BE2C (cell line): Measurements from ENCODE around the gene ATXN7L1.
A peak's percentile ranks its signal among the peaks of the same experiment; 100 is the strongest.

Experiments
- DNase-seq: peaks from one replicate; pipeline ENCODE4 v3.0.0-alpha.2; 2020
- H3K27me3 ChIP-seq: fragments of 250-450 bp; sonication (Bioruptor Pico); 2 replicates; pipeline ENCODE4 v1.5.1; 2020; ENCODE audit warnings: mild to moderate bottlenecking
- H3K36me3 ChIP-seq: fragments of 250-450 bp; sonication (Bioruptor Pico); 2 replicates; pipeline ENCODE4 v1.5.1; 2020; ENCODE audit warnings: mild to moderate bottlenecking
- H3K4me1 ChIP-seq: fragments of 250-450 bp; sonication (Bioruptor Pico); 2 replicates; pipeline ENCODE4 v1.5.1; 2020
- H3K4me3 ChIP-seq: 2 replicates; pipeline ENCODE4 v1.5.1; 2011; ENCODE audit warnings: low read depth, low read length
- H3K9me3 ChIP-seq: fragments of 250-450 bp; sonication (Bioruptor Pico); 2 replicates; pipeline ENCODE4 v1.5.1; 2020
- CTCF ChIP-seq: IDR thresholded peaks from 2 replicates; pipeline ENCODE4 v1.5.1; 2012; ENCODE audit warnings: mild to moderate bottlenecking, low read depth, low read length

The ATXN7L1 gene

GRCh38 chr7:105672801-105673200 is 203.6 kb downstream of the ATXN7L1 start:
- Histone ChIP-seq H3K9me3 (no peaks in the 10 kb centered on the region), H3K4me3 (no peak overlapping the region), H3K36me3 (no peaks in the 10 kb centered on the region), H3K4me1 (peaks cover 25% of the 10 kb centered on the region), H3K27me3 (no peaks in the 10 kb centered on the region)
- no peak for DNase-seq
- TF ChIP-seq CTCF, result no peak

GRCh38 chr7:105666324-105666723 is 210.1 kb downstream of the ATXN7L1 start:
- no peaks in the 10 kb centered on the region for H3K36me3 ChIP-seq
- H3K9me3 ChIP-seq, result no peaks in the 10 kb centered on the region; the same call in 1 of the 2 replicates
- no peak for TF ChIP-seq CTCF
- H3K4me1 ChIP-seq, result peaks cover 12% of the 10 kb centered on the region
- no peaks in the 10 kb centered on the region for H3K27me3 ChIP-seq
- DNase-seq, result no peak
- no peak overlapping the region for H3K4me3 ChIP-seq

- no peaks in the 10 kb centered on the region for H3K27me3 ChIP-seq
- no peaks in the 10 kb centered on the region; the same call in 1 of the 2 replicates for H3K9me3 ChIP-seq
- no peaks in the 10 kb centered on the region for H3K36me3 ChIP-seq
- H3K4me3 ChIP-seq, result no peak overlapping the region
- TF ChIP-seq CTCF, result no peak
- peaks cover 12% of the 10 kb centered on the region for H3K4me1 ChIP-seq
- no peak for DNase-seq
These were observed 210.7 kb downstream of the ATXN7L1 start for GRCh38 chr7:105665684-105666083.

- TF ChIP-seq CTCF, result no peak
These were observed 211.4 kb downstream of the ATXN7L1 start for GRCh38 chr7:105664816-105665525.

GRCh38 chr7:105662998-105663397 is 213.4 kb downstream of the ATXN7L1 start:
- no peak overlapping the region for H3K4me3 ChIP-seq
- no peaks in the 10 kb centered on the region for H3K27me3 ChIP-seq
- TF ChIP-seq CTCF, result no peak
- peaks cover 12% of the 10 kb centered on the region for H3K4me1 ChIP-seq
- H3K36me3 ChIP-seq, result no peaks in the 10 kb centered on the region
- no peak for DNase-seq
- H3K9me3 ChIP-seq, result no peaks in the 10 kb centered on the region; the same call in 1 of the 2 replicates

More at GRCh38 chr7:105664816-105665525, 211.4 kb downstream of the ATXN7L1 start:
- Histone ChIP-seq H3K4me1 (peaks cover 12% of the 10 kb centered on the region), H3K9me3 (no peaks in the 10 kb centered on the region; the same call in 1 of the 2 replicates), H3K4me3 (no peak overlapping the region), H3K27me3 (no peaks in the 10 kb centered on the region), H3K36me3 (no peaks in the 10 kb centered on the region)
- DNase-seq, result peak; percentile 71

GRCh38 chr7:105661625-105662024 is 214.8 kb downstream of the ATXN7L1 start:
- no peaks in the 10 kb centered on the region for H3K27me3 ChIP-seq
- peaks cover 12% of the 10 kb centered on the region for H3K4me1 ChIP-seq
- H3K4me3 ChIP-seq, result no peak overlapping the region
- no peak for DNase-seq
- H3K36me3 ChIP-seq, result no peaks in the 10 kb centered on the region
- H3K9me3 ChIP-seq, result no peaks in the 10 kb centered on the region; the same call in 1 of the 2 replicates
- TF ChIP-seq CTCF, result no peak
